ENCODE measurements around the gene MST1.

MST1 gene

DNA sequence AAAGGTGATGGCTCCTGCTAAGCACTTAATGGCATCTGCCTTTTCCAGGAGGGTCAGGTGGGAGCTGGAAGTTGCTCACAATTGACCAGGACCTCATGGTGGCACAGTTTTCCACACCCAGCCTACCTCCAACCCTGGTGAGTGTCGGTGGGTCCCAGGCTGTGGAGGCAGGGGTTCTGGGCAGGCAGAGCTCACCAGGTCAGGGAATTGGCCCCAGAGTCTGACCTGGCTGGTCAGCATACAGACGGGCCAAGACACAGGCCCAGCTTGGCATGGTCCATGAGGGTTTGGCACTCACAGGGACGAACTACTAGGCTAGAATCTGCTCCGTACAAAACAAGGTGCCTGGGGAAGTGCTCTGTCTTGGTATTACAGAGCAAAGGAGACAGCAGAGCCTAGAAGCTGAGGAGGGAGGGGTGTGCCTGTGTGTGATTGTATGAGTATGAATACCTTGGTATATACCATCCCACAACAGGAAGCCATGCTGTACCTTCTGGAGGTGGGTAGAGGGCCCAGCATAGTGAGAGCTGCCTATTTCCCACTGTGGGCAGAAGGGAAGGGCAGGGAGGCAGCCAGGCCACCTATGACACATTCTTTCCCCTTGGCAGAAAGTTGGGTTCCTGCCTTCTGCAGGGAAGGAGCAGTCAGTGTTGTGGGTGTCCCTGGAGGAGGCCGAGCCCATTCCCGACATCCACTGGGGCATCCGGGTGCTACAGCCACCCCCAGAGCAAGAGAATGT, 8.6 kb downstream of the MST1 start:
- POLR2A ChIA-PET, result no interaction called here
- no peak for TF ChIP-seq FOXA1 (IDR thresholded peaks at IDR 0.05)
- no peak for TF ChIP-seq ARNT (IDR thresholded peaks at IDR 0.05)
- TF ChIP-seq SUZ12 (IDR thresholded peaks at IDR 0.05), result no peak
- no peak for TF ChIP-seq LEF1 (IDR thresholded peaks at IDR 0.05; ENCODE audit: borderline replicate concordance)
- no peak for DNase-seq (ENCODE audit: extremely low spot score)
- CTCF ChIA-PET, result no interaction called here

DNA sequence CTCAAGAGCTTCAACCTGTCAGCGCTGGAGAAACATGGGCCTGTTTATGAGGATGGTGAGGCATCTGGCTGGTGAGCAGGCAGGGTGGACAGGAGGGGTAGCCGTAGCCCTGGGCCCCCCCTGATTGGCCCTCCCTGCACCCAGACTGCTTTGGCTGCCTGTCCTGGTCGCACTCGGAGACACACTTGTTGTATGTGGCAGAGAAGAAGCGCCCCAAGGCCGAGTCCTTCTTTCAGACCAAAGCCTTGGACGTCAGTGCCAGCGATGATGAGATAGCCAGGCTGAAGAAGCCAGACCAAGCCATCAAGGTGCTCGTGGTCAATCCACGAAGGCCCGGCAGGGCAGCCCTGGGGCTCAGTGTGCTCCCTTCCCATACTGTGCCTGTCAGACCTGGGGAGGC, 13.4 kb downstream of the MST1 start:
- CTCF ChIA-PET, result no interaction called here
- TF ChIP-seq CTBP1 (IDR thresholded peaks at IDR 0.05; ENCODE audit: borderline replicate concordance) (no peak), HDGF (IDR thresholded peaks at IDR 0.05; ENCODE audit: borderline replicate concordance) (no peak), LEF1 (IDR thresholded peaks at IDR 0.05; ENCODE audit: borderline replicate concordance) (no peak), SP1 (IDR thresholded peaks at IDR 0.05) (no peak), FOXM1 (IDR thresholded peaks at IDR 0.05; ENCODE audit: borderline replicate concordance) (no peak), FOXA1 (IDR thresholded peaks at IDR 0.05) (no peak), L3MBTL2 (conservative IDR thresholded peaks at IDR 0.05) (no peak), NFRKB (IDR thresholded peaks at IDR 0.05) (no peak), ZNF384 (IDR thresholded peaks at IDR 0.05) (no peak), BHLHE40 (IDR thresholded peaks at IDR 0.05; ENCODE audit: borderline replicate concordance) (no peak)
- TF ChIP-seq, protein P1, sequence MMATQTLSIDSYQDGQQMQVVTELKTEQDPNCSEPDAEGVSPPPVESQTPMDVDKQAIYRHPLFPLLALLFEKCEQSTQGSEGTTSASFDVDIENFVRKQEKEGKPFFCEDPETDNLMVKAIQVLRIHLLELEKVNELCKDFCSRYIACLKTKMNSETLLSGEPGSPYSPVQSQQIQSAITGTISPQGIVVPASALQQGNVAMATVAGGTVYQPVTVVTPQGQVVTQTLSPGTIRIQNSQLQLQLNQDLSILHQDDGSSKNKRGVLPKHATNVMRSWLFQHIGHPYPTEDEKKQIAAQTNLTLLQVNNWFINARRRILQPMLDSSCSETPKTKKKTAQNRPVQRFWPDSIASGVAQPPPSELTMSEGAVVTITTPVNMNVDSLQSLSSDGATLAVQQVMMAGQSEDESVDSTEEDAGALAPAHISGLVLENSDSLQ (IDR thresholded peaks at IDR 0.05), result no peak
- DNase-seq (ENCODE audit: extremely low spot score), result no peak
- POLR2A ChIA-PET, result no interaction called here

DNA sequence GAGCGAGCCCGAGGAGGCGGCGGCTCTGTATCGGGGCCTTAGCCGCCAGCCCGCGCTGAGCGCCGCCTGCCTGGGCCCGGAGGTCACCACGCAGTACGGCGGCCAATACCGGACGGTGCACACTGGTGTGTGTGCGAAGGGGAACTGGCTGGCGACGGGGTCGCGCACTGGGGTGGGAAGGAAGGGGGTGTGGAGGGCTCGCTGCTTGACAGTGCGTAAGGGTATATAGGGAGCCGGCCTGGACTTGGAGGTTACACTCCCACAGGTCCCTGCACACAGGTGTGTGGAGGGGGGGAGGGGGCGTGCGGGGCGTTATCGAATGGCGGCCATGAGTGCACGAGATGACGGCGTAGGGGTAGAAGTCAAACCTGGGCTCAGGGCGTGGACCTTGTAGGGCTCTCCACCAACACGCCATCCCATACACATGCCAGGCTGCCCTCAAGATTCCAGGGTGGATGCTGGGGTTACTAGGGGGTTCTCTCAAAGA, 14.7 kb downstream of the MST1 start:
- ChIA-PET POLR2A (no interaction called here), CTCF (no interaction called here)
- DNase-seq (ENCODE audit: extremely low spot score), result no peak
- TF ChIP-seq, protein P1 (IDR thresholded peaks at IDR 0.05), result no peak
- TF ChIP-seq ARNT (IDR thresholded peaks at IDR 0.05) (no peak), L3MBTL2 (conservative IDR thresholded peaks at IDR 0.05) (peak; percentile 37; the same call in 1 of the 2 replicates)

DNA sequence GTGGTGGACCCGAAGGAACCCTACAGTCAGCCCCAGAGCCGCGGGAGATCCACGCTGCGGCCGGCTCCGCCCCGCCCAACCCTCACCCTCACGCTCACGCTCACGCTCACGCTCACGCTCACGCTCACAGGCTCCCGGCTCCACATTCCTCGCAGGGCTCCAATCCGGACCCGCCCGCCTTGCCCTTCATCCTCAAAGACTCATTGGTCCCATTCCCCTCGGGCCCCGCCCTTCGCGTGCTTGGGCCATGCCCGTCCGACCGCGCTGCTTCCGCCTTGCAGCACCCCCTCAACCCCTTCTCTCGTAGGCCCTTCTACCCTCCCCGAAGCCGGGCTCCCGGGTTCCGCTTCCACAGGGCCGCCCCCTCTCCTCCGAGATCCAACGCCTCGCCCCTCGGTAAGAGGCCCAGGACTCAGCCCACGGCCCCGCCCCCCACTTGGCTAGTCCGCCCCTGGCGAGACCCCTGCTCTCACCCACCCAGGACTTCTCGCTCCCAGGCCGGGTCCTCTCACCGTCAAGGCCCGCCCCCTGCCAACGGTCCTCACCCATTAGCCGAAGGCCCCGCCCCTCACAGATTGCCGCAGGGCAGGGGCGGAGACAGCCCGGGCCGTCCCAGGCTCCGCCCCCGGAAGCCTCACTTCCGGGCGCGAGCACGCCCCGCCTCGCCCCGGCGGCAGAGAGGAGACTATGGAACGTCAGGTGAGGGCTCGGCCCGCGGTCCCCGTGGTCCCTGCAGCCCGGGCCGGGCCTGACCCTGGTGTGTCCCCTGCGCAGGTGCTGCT, 15.4 kb downstream of the MST1 start, which contains the start of gene APEH:
Gene APEH, plus strand, starts transcription at position 637 of the 782 bp plus-strand sequence. Its CDS starts 51 bp downstream, at position 688.
- no peak for TF ChIP-seq SP1 (IDR thresholded peaks at IDR 0.05)
- no peak for TF ChIP-seq FOXK2 (IDR thresholded peaks at IDR 0.05)
- no peak for TF ChIP-seq FOXA1 (IDR thresholded peaks at IDR 0.05)
- TF ChIP-seq HDGF (IDR thresholded peaks at IDR 0.05; ENCODE audit: borderline replicate concordance), result no peak
- TF ChIP-seq CTBP1 (IDR thresholded peaks at IDR 0.05; ENCODE audit: borderline replicate concordance), result no peak; the same call in 1 of the 2 replicates
- TF ChIP-seq ZNF384 (IDR thresholded peaks at IDR 0.05), result no peak
- no peak for TF ChIP-seq SUZ12 (IDR thresholded peaks at IDR 0.05)
- no peak for TF ChIP-seq LEF1 (IDR thresholded peaks at IDR 0.05; ENCODE audit: borderline replicate concordance)
- TF ChIP-seq L3MBTL2 (conservative IDR thresholded peaks at IDR 0.05), result peak; percentile 86
- TF ChIP-seq FOXM1 (IDR thresholded peaks at IDR 0.05; ENCODE audit: borderline replicate concordance), result no peak
- TF ChIP-seq TARDBP (IDR thresholded peaks at IDR 0.05), result peak; percentile 89
- TF ChIP-seq, protein P1 (IDR thresholded peaks at IDR 0.05), result peak; percentile 90
- peak; percentile 56 for TF ChIP-seq ELF4 (IDR thresholded peaks at IDR 0.05)
- TF ChIP-seq ARNT (IDR thresholded peaks at IDR 0.05), result no peak
- TF ChIP-seq NFRKB (IDR thresholded peaks at IDR 0.05), result no peak
- TF ChIP-seq BHLHE40 (IDR thresholded peaks at IDR 0.05; ENCODE audit: borderline replicate concordance), result no peak
- peak; percentile 98 for DNase-seq (ENCODE audit: extremely low spot score)
- ChIA-PET CTCF (interaction anchor here (1.1 kb wide), 1 partner anchor 134 kb away, joined by 3 read pairs; no protein-coding TSS in a partner anchor), POLR2A (interaction anchor here (1.0 to 2.6 kb wide), 5 partner anchors 11 to 136 kb away, joined by 3 to 26 read pairs (median 5); no protein-coding TSS in a partner anchor)

DNA sequence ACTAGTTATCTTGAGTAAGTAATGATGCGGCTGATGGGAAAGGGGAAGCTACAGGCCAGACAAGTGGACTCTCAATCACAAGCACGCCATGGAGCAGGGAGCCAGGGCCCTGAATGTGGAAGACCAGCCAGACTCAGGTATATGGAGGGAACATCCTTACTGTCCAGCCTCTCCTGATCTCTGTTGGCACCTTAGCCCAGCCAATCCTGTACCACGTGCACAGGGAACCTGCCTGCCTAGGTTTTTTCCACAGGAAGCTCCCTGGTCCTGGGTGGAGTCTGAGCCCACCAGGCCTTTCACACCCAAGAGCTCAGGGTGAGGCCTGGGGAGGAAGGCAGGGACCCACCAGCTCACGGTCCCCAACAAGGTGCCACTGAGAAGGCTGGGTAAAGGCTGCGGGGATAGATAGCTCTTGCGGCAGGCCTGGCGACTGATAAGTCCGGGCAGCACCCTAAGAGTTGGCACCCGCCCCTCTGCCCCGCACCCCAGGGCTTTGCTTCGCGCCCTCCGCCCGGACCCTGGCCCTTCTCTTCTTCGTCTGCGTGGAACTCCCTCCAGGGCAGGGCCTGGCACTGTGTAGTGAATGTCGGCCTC, 16.1 kb downstream of the MST1 start:
- CTCF ChIA-PET, result interaction anchor here (0.6 to 1.1 kb wide), 2 partner anchors 28 to 134 kb away, joined by 3 read pairs; no protein-coding TSS in a partner anchor
- DNase-seq (ENCODE audit: extremely low spot score), result peak; percentile 15
- POLR2A ChIA-PET, result interaction anchor here (1.0 to 2.6 kb wide), 5 partner anchors 10 to 135 kb away, joined by 3 to 26 read pairs (median 5); no protein-coding TSS in a partner anchor
- TF ChIP-seq LEF1 (IDR thresholded peaks at IDR 0.05; ENCODE audit: borderline replicate concordance), result no peak
- TF ChIP-seq L3MBTL2 (conservative IDR thresholded peaks at IDR 0.05), result peak; percentile 93; the same call in 1 of the 2 replicates
- no peak for TF ChIP-seq CTBP1 (IDR thresholded peaks at IDR 0.05; ENCODE audit: borderline replicate concordance)
- no peak for TF ChIP-seq FOXA1 (IDR thresholded peaks at IDR 0.05)
- TF ChIP-seq HDGF (IDR thresholded peaks at IDR 0.05; ENCODE audit: borderline replicate concordance), result peak; percentile 81; the same call in 1 of the 2 replicates
- no peak for TF ChIP-seq NFRKB (IDR thresholded peaks at IDR 0.05)

All from HEK293T (cell line).